ENCODE data around the gene CCDC194.

Gene CCDC194

DNA sequence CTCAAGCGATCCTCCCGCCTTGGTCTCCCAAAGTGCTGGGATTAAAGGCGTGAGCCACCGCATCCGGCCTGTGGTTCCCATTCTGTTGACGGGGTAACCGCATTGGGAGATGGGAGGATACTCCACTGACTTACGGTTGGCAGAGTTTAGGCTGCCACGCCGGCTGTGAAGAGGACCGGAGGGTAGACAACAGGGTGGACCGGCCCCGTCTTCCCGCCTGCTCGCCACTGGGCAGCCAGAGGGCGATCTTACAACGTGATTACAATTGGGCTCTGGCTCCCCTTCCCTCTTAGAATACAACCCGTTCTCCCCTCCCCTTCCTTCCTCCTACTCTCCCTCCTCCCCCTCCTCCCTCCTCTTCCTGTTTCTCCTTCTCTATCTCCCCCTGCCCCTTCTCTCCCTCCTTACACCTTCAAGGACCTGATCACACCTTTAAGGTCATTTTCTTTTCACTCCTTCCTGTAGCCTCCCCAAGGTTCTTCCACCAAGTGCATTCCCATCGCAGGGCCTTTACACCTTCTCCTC lies 957 bp upstream of the CCDC194 start:
- H3K9me3 Mint-ChIP-seq, result no peaks in the 10 kb centered on the region
- peaks cover 20% of the 10 kb centered on the region for H3K4me1 Mint-ChIP-seq (ENCODE audit: low read depth)
- H3K4me3 Mint-ChIP-seq, result peak overlapping the region; percentile 25
- H3K27me3 Mint-ChIP-seq, result no peaks in the 10 kb centered on the region
- DNase-seq, result peak; percentile 75
- H3K36me3 Mint-ChIP-seq (ENCODE audit: low read depth), result peaks cover 13% of the 10 kb centered on the region
- peak overlapping the region; percentile 67 for H3K27ac Mint-ChIP-seq

DNA sequence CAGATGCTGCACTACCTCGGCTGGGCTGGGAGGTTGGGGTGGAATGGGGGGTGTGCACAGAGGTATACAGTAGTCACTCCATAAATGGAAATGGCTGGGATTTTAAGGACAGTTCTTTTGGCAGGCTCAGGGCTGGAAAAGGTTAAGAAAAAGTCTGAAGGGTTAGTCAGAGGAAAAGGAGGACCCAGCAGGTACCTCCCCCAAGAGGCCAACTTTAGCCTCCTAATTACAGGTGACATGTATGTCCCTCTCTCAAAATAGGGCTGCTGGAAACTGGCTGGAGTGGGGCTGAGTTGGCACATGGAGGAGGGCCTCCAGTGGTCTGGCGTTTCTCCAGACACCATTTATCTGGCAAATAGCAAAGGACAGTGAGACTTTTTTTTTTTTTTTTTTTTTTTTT lies 994 bp downstream of the CCDC194 start:
- Mint-ChIP-seq H3K4me1 (ENCODE audit: low read depth) (peaks cover 20% of the 10 kb centered on the region), H3K4me3 (no peak overlapping the region), H3K9me3 (no peaks in the 10 kb centered on the region), H3K27me3 (no peaks in the 10 kb centered on the region), H3K27ac (no peak overlapping the region), H3K36me3 (ENCODE audit: low read depth) (peaks cover 9% of the 10 kb centered on the region)
- no peak for DNase-seq

DNA sequence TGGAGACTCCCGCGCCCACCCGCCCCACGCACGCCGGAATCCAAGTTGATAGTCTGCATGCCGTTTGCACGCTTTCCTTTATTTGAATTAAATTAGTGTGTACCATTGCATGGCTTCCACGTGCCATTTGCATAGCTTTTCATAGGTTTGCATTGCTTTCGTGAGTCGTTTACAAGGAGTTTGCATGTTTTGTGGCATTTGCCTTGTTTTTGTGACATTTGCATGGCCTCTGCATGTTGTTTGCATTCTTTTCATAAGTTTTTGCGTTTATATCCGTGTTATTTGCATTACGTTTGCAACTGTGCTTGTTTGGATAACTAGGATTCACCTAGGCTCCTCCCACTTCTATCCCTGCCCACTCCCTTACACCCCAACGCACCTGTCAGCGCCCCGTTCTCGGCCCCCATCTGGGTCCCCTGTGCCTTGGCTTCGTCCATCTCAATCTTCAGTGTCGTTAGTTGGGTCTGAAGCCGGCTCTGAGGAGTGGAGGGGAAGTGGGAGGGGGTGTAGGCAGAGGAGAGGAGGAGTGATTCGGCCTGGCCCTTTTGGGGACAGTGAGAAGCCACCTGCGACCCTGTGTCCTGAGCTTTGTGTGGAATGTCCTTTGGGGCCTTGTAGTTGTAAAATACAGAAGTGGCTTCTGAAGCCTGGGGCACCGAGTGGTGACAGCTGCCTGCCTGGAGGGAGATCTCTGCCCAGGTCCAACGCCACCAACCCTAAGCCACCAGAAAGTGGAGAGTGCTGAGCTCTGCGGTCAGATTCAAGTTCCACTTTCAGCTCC lies 2.4 kb downstream of the CCDC194 start:
- Mint-ChIP-seq H3K27me3 (no peaks in the 10 kb centered on the region), H3K4me3 (peak overlapping the region; percentile 62), H3K36me3 (ENCODE audit: low read depth) (peaks cover 2% of the 10 kb centered on the region), H3K4me1 (ENCODE audit: low read depth) (peaks cover 19% of the 10 kb centered on the region), H3K27ac (no peak overlapping the region), H3K9me3 (no peaks in the 10 kb centered on the region)
- peak; percentile 42 for DNase-seq

DNA sequence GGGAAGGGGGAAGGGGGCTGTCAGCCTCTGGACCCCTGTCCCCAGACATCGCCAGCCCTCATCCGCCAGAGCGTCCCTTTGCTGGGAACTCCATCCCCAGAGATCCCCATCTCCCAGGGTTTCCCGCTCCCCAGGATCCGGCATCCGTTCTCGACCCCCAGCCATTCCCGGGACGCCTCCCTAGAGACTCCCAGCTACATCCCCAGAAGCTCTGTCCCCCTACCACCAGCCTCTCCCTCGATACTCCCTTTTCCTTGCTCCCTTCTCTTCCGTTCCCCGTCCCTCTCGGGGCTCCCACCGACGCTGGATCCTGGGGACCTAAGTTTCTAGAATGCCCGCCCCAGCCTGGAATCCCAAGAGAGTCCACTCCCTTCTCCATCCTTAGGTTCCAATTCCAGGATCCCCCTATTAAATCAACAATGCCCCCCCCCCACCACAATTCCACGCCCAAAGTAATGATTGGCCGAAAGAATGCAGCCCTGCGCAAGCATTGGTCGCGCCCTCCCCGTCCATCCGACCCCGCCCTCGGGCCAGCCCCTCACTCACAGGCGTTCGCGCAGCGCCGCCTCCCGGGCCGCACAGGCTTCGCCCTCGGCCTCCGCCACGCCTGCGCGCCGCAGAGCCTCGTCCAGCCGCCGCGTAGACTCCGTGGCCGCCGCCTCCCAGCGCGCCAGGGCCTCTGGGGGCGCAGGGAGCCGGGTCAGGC lies 3.2 kb downstream of the CCDC194 start:
- H3K4me1 Mint-ChIP-seq (ENCODE audit: low read depth), result peaks cover 19% of the 10 kb centered on the region
- no peaks in the 10 kb centered on the region for H3K27me3 Mint-ChIP-seq
- peak overlapping the region; percentile 81 for H3K4me3 Mint-ChIP-seq
- peak; percentile 95 for DNase-seq
- H3K27ac Mint-ChIP-seq, result no peak overlapping the region
- H3K9me3 Mint-ChIP-seq, result no peaks in the 10 kb centered on the region
- H3K36me3 Mint-ChIP-seq (ENCODE audit: low read depth), result peaks cover 2% of the 10 kb centered on the region

DNA sequence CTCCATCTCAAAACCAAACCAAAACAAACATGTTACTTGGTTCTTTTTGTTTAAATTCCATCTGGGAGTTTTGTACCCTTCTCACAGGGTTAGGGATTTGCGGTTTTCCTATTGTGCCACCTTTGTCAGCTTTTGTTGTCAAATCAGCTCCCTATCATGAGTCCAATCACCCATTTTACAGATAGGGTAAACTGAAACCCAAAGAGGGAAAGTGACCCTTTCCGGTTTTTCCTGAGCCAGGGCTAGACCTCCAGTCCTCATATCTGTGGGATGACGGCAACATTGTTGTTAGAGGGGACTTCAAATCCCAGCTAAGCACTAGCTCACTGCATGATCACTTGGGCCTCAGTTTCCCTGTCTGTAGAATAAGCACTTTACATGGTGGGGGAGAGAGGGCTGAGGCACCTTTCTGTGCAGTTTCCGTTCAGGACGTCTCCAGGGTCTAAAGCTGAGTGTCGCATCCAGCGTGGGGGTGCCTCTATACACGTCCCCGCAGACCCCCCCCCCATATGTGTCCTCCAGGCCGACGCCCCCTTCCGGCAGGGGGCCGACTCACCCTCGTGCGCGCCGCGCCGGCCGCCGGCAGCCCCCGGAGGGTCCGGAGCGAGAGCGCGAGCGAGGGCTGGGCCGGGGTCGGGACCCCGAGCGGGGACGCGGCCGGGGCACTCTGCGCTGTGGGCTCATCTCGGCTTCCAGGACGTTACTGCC lies 3.9 kb downstream of the CCDC194 start:
- DNase-seq, result no peak
- no peaks in the 10 kb centered on the region for H3K27me3 Mint-ChIP-seq
- H3K4me1 Mint-ChIP-seq (ENCODE audit: low read depth), result peaks cover 15% of the 10 kb centered on the region
- no peaks in the 10 kb centered on the region for H3K36me3 Mint-ChIP-seq (ENCODE audit: low read depth)
- H3K4me3 Mint-ChIP-seq, result peak overlapping the region; percentile 81
- no peaks in the 10 kb centered on the region for H3K9me3 Mint-ChIP-seq
- H3K27ac Mint-ChIP-seq, result no peak overlapping the region

DNA sequence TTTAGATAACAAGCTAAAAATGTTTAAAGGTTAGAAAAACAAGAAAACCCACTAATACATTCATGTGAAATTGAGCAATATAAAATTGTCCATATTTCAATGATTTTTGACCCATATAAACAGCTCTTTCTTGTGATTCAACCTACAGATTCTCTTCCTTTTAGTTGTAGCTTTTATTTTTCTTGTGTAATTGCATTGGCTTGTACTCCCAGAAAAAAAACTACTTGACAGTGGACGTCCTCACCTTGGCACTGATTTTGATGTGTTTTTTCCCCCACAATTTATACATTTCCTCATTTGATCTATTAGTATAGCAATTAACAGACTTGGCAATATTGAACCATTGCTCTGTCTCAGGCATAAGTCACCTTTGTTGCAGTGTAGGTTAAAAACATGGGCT lies 4.7 kb downstream of the CCDC194 start:
- H3K36me3 Mint-ChIP-seq (ENCODE audit: low read depth), result no peaks in the 10 kb centered on the region
- peaks cover 12% of the 10 kb centered on the region for H3K4me1 Mint-ChIP-seq (ENCODE audit: low read depth)
- H3K9me3 Mint-ChIP-seq, result no peaks in the 10 kb centered on the region
- H3K27ac Mint-ChIP-seq, result no peak overlapping the region
- no peaks in the 10 kb centered on the region for H3K27me3 Mint-ChIP-seq
- DNase-seq, result no peak
- H3K4me3 Mint-ChIP-seq, result no peak overlapping the region

DNA sequence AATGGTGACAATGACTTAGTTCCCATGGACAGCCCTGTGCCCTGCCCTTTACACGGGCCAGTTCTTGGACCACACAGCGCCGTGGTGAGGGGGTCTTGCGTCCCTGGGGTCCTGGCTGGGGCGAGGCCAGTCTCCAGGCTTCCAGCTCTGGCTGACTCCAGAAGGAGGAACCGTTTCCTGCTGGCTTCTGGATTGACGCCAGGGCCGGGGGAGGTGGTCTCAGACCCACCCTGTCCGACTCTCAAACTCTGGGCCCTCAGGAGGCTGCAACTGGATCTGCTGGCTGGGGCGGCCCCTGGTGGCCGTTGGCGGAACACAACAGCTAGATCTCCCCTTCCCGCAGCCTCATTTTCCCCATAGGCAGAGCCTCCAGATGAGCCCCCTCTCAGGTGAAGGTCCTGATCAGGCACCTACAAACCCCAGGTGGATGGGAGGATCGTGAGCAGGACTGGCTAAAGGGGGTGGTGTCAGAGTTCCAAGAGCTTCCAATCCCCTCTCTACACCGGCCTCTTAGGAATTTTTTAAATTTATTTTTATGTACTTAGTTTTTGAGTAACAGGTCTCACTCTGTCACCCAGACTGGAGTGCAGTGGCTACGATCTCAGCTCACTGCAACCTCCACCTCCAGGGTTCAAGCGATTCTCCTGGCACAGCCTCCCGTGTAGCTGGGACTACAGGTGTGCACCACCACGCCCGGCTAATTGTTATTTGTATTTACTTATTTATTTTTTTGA lies 8.0 kb downstream of the CCDC194 start:
- Mint-ChIP-seq H3K27me3 (no peaks in the 10 kb centered on the region), H3K36me3 (ENCODE audit: low read depth) (no peaks in the 10 kb centered on the region), H3K9me3 (no peaks in the 10 kb centered on the region), H3K27ac (no peak overlapping the region), H3K4me3 (no peak overlapping the region), H3K4me1 (ENCODE audit: low read depth) (peaks cover 12% of the 10 kb centered on the region)
- peak; percentile 78 for DNase-seq

DNA sequence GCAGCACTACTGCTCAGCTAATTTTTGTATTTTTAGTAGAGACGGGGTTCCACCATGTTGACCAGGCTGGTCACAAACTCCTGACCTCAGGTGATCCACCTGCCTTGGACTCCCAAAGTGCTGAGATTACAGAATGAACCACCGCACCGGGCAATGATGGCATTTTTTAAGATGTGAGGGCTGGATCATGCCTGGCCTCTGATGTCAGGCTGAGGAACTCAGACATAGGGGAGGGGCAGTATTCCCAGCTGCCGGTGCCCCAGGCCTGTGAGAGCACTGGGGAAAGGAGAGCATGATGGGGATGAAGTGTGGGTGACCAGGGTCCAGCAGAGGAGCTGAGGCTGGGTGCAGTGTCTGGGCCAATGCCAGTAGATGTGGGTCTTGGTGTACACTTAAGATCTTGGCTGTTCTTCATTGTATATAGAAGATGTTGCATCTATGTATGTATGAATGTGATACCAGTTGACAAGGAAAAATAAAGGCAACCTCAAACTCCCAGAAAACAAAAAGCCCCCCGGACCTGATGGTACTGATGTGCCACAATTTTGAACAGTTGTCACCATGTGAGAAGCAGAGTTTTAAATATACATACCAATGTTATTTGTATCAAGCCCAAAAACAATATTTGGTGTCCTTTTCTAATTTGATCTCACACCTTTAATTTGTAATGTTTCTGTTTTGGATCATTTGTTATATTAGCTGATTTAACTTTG lies 13.4 kb downstream of the CCDC194 start:
- Mint-ChIP-seq H3K27ac (no peak overlapping the region), H3K4me3 (no peak overlapping the region)

DNA sequence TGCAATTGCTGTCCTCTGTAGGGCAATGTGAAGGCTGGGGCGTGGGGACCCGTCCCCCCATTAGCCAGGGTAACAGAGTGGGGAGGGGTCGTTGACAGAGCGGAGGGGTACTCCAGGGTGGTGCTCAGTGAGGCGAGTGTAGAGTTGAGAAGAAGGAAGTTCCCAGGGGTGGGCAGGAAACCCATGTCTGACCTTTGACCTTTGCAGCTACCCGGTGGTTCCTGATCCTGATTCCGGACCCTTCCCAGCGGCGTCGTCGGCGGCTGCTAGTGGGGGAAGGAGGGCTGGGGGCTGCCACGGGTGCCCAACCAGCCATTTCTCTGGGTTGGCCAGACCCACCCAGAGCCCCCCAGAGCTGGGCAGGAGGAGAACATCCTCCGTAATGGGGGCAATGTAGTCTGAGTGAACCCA lies 14.8 kb downstream of the CCDC194 start:
- no peak overlapping the region for H3K4me3 Mint-ChIP-seq
- no peak overlapping the region for H3K27ac Mint-ChIP-seq
- peaks cover 20% of the 10 kb centered on the region for H3K27me3 Mint-ChIP-seq
- no peak for DNase-seq
- no peaks in the 10 kb centered on the region for H3K36me3 Mint-ChIP-seq (ENCODE audit: low read depth)
- H3K4me1 Mint-ChIP-seq (ENCODE audit: low read depth), result peaks cover 7% of the 10 kb centered on the region
- H3K9me3 Mint-ChIP-seq, result peaks cover 2% of the 10 kb centered on the region

More for the DNA sequence above, 13.4 kb downstream of the CCDC194 start:
- peaks cover 7% of the 10 kb centered on the region for H3K4me1 Mint-ChIP-seq (ENCODE audit: low read depth)
- DNase-seq, result no peak
- no peaks in the 10 kb centered on the region for H3K36me3 Mint-ChIP-seq (ENCODE audit: low read depth)
- peaks cover 2% of the 10 kb centered on the region for H3K9me3 Mint-ChIP-seq
- peaks cover 20% of the 10 kb centered on the region for H3K27me3 Mint-ChIP-seq

DNA sequence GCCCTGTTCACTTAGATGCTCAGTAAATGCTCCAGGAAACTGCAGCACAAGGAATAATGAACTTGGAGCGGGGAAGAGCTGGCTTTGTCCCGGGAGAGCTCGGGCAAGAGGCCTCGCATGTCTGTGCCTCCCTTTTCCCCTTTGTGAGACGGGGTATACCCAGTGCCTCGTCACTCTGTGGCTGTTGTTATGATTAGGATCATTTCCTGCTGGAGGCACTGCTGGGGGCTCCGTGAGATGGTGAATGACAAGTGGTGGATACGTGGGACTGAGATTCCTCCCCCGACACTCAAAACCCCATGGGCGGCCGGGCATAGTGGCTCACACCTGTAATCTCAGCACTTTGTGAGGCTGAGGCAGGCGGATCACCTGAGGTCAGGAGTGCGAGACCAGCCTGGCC lies 15.7 kb downstream of the CCDC194 start:
- Mint-ChIP-seq H3K4me3 (no peak overlapping the region), H3K27ac (no peak overlapping the region), H3K4me1 (ENCODE audit: low read depth) (peaks cover 7% of the 10 kb centered on the region), H3K36me3 (ENCODE audit: low read depth) (no peaks in the 10 kb centered on the region), H3K9me3 (peaks cover 2% of the 10 kb centered on the region), H3K27me3 (peaks cover 20% of the 10 kb centered on the region)
- DNase-seq, result no peak

DNA sequence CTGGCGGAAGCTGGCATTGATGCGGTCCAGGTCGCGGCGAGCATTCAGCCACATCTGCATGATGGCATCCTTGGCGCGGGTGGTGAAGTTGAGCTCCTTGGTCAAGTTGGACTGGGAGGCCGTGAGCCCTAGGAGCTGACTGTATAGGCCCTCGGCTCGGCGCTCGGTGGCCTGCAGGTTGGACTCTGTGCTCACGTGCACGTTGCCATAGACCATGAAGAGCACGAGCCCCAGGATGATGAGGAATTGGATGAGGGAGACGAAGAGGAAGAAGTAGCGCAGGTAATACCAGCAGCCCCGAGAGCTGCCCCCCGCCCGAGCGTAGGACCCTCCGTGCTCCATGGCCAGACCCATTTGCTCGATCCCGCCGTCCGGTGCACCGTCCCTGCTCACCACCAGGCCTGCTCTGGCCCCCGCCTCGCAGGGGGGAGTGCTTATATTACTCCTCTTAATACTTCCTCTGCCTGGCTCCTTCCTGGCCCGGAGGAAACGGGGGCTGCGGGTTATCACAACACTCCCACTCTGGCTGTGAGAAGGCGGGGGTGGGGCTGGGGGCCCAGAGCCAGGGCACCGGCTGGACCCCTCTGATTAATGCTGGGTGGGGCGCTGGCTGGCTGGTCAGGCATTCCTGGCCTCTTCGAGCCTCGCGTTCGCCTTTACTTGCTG lies 16.9 kb downstream of the CCDC194 start, which contains the start of gene PLVAP:
Gene PLVAP (minus strand): TSS at position 408 of the 666 bp plus-strand sequence. CDS start 54 bp downstream, at position 354.
- Mint-ChIP-seq H3K4me1 (ENCODE audit: low read depth) (no peaks in the 10 kb centered on the region), H3K27me3 (peaks cover 23% of the 10 kb centered on the region), H3K4me3 (no peak within 1 kb of the TSS), H3K36me3 (ENCODE audit: low read depth) (no peaks in the 10 kb centered on the region), H3K27ac (no peak within 1 kb of the TSS), H3K9me3 (peaks cover 2% of the 10 kb centered on the region)
- DNase-seq, result no peak

DNA sequence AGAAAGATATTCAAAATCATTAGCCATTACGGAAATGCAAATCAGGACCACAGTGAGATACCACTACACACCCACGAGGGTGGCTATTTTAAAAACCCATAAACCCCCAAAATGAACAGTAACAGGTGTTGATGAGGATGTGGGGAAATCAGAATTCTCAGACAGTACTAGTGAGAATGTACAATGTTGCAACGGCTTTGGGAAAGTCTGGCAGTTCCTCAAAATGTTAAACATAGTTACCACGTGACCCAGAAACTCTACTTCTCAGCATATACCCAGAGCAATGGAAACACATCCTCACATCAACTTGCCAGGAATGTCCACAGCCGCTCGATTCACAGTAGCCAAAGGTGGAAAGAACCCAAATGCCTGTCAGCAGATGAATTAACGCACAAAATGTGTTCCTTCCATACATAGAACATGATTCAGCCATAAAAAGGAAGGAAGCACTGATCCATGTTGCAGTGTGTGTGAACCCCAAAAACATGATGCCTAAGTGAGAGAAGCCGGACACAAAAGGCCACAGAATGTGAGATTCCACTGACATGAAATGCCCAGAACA lies 23.9 kb downstream of the CCDC194 start:
- no peak for DNase-seq
- H3K4me3 Mint-ChIP-seq, result no peak overlapping the region
- no peak overlapping the region for H3K27ac Mint-ChIP-seq
- H3K27me3 Mint-ChIP-seq, result peaks cover 13% of the 10 kb centered on the region
- H3K4me1 Mint-ChIP-seq (ENCODE audit: low read depth), result peaks cover 7% of the 10 kb centered on the region
- H3K9me3 Mint-ChIP-seq, result no peaks in the 10 kb centered on the region
- H3K36me3 Mint-ChIP-seq (ENCODE audit: low read depth), result no peaks in the 10 kb centered on the region

DNA sequence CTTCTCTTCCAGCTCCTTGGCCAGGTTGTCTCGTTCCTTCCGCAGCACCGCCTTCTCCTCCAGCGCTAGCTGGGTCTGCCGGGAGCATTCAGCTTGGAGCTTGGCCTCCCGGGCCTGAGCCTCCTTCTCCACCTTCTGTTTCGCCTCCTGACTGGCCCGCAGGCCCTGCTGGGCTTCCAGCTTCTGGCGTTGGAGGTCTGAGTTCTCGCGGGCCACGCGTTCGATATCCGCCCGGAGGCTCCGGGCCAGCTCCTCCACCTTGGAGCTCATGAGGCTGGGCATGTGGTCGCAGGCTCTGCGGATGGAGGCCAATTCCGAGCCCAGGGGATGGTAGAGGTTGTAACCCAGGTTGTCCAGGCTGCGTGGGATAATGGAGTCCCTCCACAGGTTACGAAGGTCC lies 28.6 kb downstream of the CCDC194 start:
- no peak overlapping the region for H3K4me3 Mint-ChIP-seq
- peaks cover 5% of the 10 kb centered on the region for H3K4me1 Mint-ChIP-seq (ENCODE audit: low read depth)
- peaks cover 8% of the 10 kb centered on the region for H3K27me3 Mint-ChIP-seq
- no peaks in the 10 kb centered on the region for H3K9me3 Mint-ChIP-seq
- DNase-seq, result no peak
- no peak overlapping the region for H3K27ac Mint-ChIP-seq
- no peaks in the 10 kb centered on the region for H3K36me3 Mint-ChIP-seq (ENCODE audit: low read depth)

Measured in activated T-cell treated with anti-CD3 and anti-CD28 coated beads, Interleukin-2, amount 50 U/mL, for 24 hours (primary cell).